NCI-H82 (cell line): Measurements from ENCODE around the gene UBE2R2.

Experiments
- DNase-seq: peaks from one replicate; lab custom pipeline; 2025; lab: John Stamatoyannopoulos, UW

UBE2R2 gene

GRCh38 chr9:33884856-33885701, 68.1 kb downstream of the UBE2R2 start:
- DNase-seq, result peak; percentile 79

- DNase-seq, result no peak
Measured at GRCh38 chr9:33885948-33886347, 69.0 kb downstream of the UBE2R2 start.

- no peak for DNase-seq
Measured at GRCh38 chr9:33893861-33894260, 76.9 kb downstream of the UBE2R2 start.

GRCh38 chr9:33894316-33894715, 77.4 kb downstream of the UBE2R2 start:
- DNase-seq, result no peak

DNA sequence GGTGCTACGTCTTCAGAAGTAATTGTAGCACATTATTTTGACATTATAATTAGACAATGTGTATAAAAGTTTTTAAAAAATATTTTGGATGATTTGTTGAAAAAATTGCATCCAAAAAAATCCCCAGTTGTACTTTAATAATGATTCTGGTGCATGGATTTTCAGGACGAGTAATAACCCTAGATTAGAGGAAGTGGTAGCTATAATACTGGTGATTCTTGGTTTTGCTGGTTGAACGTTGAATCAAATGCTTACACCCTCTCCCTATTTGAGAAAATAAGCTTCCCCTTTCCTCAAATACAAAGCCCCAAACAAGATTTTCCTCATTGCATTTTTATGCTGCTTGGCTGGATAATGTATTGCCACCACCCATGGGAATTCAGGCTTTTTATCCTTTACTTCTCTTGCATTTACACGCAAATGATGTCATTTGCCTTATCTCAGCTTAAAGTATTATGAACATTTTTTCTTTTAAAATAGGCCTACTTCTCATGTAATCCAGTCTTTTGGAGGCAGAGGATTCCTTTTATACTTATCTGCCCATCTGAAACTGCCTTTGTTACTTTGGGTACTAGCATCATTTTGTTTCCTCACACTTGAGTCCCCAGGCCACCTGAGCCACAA, 86.3 kb downstream of the UBE2R2 start:
- no peak for DNase-seq

- no peak for DNase-seq
Measured at GRCh38 chr9:33905137-33905536, 88.2 kb downstream of the UBE2R2 start.

DNA sequence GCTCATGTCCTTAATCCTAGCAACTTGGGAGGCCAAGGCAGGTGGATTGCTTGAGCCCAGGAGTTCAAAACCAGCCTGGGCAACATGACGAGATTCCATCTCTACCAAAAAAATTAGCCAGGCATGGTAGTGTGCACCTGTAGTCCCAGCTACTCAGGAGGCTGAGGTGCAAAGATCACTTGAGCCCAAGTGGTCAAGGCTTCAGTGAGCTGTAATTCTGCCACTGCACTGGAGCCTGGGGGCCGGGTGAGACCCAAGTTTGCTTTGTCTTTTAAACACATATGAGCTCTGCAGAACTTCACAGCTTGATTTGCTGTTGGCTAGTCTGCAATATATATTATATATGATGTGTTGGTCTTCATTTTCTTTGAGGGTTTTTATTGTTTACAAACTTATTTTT, 89.8 kb downstream of the UBE2R2 start:
- DNase-seq, result no peak

- DNase-seq, result no peak
Measured at GRCh38 chr9:33907347-33907746, 90.4 kb downstream of the UBE2R2 start.

GRCh38 chr9:33908114-33908513, 91.2 kb downstream of the UBE2R2 start:
- no peak for DNase-seq

DNA sequence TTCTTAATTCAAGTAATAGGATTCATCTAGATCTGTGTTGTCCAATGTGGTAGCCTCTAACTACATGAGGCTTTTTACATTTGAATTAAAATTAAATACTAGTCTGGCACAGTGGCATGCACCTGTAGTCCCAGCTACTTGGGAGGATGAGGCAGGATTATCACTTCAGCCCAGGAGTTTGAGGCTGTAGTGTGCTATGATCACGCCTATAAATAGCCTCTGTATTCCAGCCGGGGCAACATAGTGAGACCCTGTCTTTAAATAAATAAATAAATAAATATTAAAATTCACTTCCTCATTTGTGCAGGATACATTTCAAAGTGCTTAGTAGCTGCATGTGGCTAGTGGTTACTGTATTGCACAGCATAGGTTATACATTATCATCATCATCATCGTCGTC, 91.8 kb downstream of the UBE2R2 start:
- no peak for DNase-seq

- no peak for DNase-seq
Measured at GRCh38 chr9:33913541-33913940, 96.6 kb downstream of the UBE2R2 start.

GRCh38 chr9:33914887-33915628, 98.1 kb downstream of the UBE2R2 start:
- no peak for DNase-seq

- no peak for DNase-seq
Measured at GRCh38 chr9:33917036-33917435, 100.1 kb downstream of the UBE2R2 start.

- no peak for DNase-seq
Measured at GRCh38 chr9:33919276-33919897, 102.4 kb downstream of the UBE2R2 start.

GRCh38 chr9:33921967-33922895, 105.3 kb downstream of the UBE2R2 start:
- peak; percentile 75 for DNase-seq

GRCh38 chr9:33923079-33923478, 106.1 kb downstream of the UBE2R2 start:
- no peak for DNase-seq

- DNase-seq, result no peak
Measured at GRCh38 chr9:33923998-33924701, 107.2 kb downstream of the UBE2R2 start.

GRCh38 chr9:33924978-33925797, 108.2 kb downstream of the UBE2R2 start:
- DNase-seq, result peak; percentile 58

DNA sequence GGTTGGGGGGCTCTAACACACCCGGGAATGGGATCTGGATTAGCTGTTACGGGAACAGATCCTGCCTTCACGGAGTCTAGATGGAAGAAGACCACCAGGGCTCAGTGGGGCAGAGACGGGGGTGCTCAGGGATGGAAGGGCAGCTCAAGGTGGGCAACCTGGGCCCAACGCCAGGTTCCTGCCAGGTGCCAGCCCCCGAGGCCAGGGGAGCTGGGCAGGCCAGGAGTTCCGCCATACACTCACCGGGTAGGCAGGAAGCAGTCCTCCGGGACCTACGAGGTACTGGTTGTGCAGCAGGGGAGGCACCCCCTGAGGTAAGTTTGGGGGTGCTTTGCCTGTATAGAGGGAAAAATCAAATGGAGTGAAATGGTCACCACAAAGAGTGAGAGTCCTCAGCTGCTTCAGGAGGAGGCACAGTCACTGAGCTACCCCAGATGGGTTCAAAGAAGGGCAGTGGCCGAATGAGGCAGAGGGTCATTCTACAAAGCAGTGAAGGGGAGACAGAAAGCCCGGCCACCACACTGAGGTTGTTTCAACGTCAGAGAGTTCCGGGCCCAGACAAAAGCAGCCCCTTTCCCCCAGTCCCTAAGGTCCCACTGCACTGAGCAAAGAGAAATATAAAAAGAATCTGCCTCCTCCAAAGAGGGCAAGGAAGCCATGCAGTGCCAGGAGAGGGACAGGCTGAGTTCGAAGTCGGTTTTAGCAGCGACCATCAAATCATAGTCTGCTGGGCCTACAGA, 110.0 kb downstream of the UBE2R2 start:
- no peak for DNase-seq
